HG03575 (cell line): Measurements from ENCODE around the gene PRXL2B.
"Not testable (repeated sequence)": the region's sequence is repeated elsewhere in the genome, so short reads cannot be mapped to it uniquely, and the experiment has no call there.

Experiments
- ATAC-seq: cut with Tn5 transposase; IDR thresholded peaks from one replicate; pipeline ENCODE4 v1.9.1; 2021; ENCODE audit not compliant: unreplicated experiment, insufficient number of reproducible peaks, low FRiP score; ENCODE audit errors: extremely low read depth

PRXL2B gene

GRCh38 chr1:2606881-2607621 lies 20.5 kb downstream of the PRXL2B start:
- ATAC-seq: no peak

- ATAC-seq: no peak
These were observed 21.1 kb downstream of the PRXL2B start for GRCh38 chr1:2607641-2608091.

GRCh38 chr1:2609319-2610035 lies 22.9 kb downstream of the PRXL2B start:
- no peak for ATAC-seq

GRCh38 chr1:2610036-2610959 lies 23.7 kb downstream of the PRXL2B start:
- no peak for ATAC-seq

GRCh38 chr1:2611031-2611501 lies 24.5 kb downstream of the PRXL2B start:
- no peak for ATAC-seq

GRCh38 chr1:2611621-2612437 lies 25.3 kb downstream of the PRXL2B start:
- no peak for ATAC-seq

- ATAC-seq: no peak
These were observed 26.2 kb downstream of the PRXL2B start for GRCh38 chr1:2612591-2613365.

GRCh38 chr1:2614145-2614544 lies 27.6 kb downstream of the PRXL2B start:
- ATAC-seq: no peak

GRCh38 chr1:2617971-2618470 lies 31.4 kb downstream of the PRXL2B start:
- no peak for ATAC-seq

- ATAC-seq: no peak
These were observed 37.2 kb downstream of the PRXL2B start for GRCh38 chr1:2623571-2624337.

- ATAC-seq: no peak
These were observed 38.2 kb downstream of the PRXL2B start for GRCh38 chr1:2624735-2625300.

- ATAC-seq: no peak
These were observed 38.7 kb downstream of the PRXL2B start for GRCh38 chr1:2625311-2625710.

- ATAC-seq: not testable (repeated sequence)
These were observed 39.2 kb downstream of the PRXL2B start for GRCh38 chr1:2625748-2626147.

- ATAC-seq: no peak
These were observed 41.2 kb downstream of the PRXL2B start for GRCh38 chr1:2627746-2628145.

- ATAC-seq: no peak
These were observed 41.8 kb downstream of the PRXL2B start for GRCh38 chr1:2628191-2628932.
